DOHH2 (cell line): ENCODE data around the gene APOLD1.
"Not testable (repeated sequence)": the region's sequence is repeated elsewhere in the genome, so short reads cannot be mapped to it uniquely, and the experiment has no call there.

Source experiments
- H3F3A ChIP-seq: fragments of 200-600 bp; sonication (generic), shearing (Covaris generic); 2 replicates; pipeline ENCODE4 v1.6.0; 2016; ENCODE audit warnings: antibody characterized with exemption, mild to moderate bottlenecking; ENCODE audit not compliant: control insufficient read depth, insufficient read depth
- H3K27ac ChIP-seq: fragments of 200-600 bp; sonication (generic); 2 replicates; pipeline ENCODE4 v1.5.1; 2014; ENCODE audit warnings: low read depth, mild to moderate bottlenecking, low read length, moderate library complexity
- H3K27me3 ChIP-seq: fragments of 200-600 bp; sonication (generic); 2 replicates; pipeline ENCODE4 v1.6.1; 2014; ENCODE audit warnings: mild to moderate bottlenecking, low read length, mixed read lengths; ENCODE audit not compliant: control insufficient read depth
- H3K36me3 ChIP-seq: fragments of 200-600 bp; sonication (generic); 2 replicates; pipeline ENCODE4 v1.6.1; 2014; ENCODE audit warnings: mild to moderate bottlenecking, low read length, moderate library complexity, mixed read lengths; ENCODE audit not compliant: control insufficient read depth
- H3K4me1 ChIP-seq: fragments of 200-600 bp; sonication (generic); 2 replicates; pipeline ENCODE4 v1.6.1; 2014; ENCODE audit warnings: mild to moderate bottlenecking, low read length, mixed read lengths; ENCODE audit not compliant: control insufficient read depth
- H3K4me2 ChIP-seq: fragments of 200-600 bp; sonication (generic); 2 replicates; pipeline ENCODE4 v1.6.0; 2014; ENCODE audit warnings: mild to moderate bottlenecking, low read length, moderate library complexity
- H3K4me3 ChIP-seq: fragments of 200-600 bp; sonication (generic); 2 replicates; pipeline ENCODE4 v1.5.1; 2014; ENCODE audit warnings: mild to moderate bottlenecking, low read length, mixed read lengths
- H3K79me2 ChIP-seq: fragments of 200-600 bp; sonication (generic); 2 replicates; pipeline ENCODE4 v1.6.1; 2014; ENCODE audit warnings: mild to moderate bottlenecking, low read length, mixed read lengths; ENCODE audit not compliant: control insufficient read depth
- H3K9me2 ChIP-seq: fragments of 200-600 bp; sonication (generic); replicated peaks from 2 replicates; pipeline ENCODE4 v1.6.1; 2014; ENCODE audit warnings: mild to moderate bottlenecking, low read length, mixed read lengths; ENCODE audit not compliant: control insufficient read depth
- H3K9me3 ChIP-seq: fragments of 200-600 bp; sonication (generic); 2 replicates; pipeline ENCODE4 v1.6.1; 2014; ENCODE audit warnings: antibody characterized with exemption, low read length, mixed read lengths; ENCODE audit not compliant: control insufficient read depth, insufficient read depth
- H4K20me1 ChIP-seq: fragments of 200-600 bp; sonication (generic); 2 replicates; pipeline ENCODE4 v1.6.0; 2014; ENCODE audit warnings: low read depth, mild to moderate bottlenecking, antibody characterized with exemption, low read length, moderate library complexity; ENCODE audit not compliant: control insufficient read depth, insufficient read depth
- EZH2phosphoT487 ChIP-seq: fragments of 200-600 bp; sonication (generic); IDR thresholded peaks from 2 replicates; pipeline ENCODE4 v1.6.1; 2017; ENCODE audit warnings: borderline replicate concordance, mild to moderate bottlenecking, antibody characterized with exemption, low read length, moderate library complexity, mixed read lengths
- TF ChIP-seq, protein P1 (sequence below): fragments of 200-600 bp; sonication (generic); IDR thresholded peaks from one replicate; pipeline ENCODE4 v1.5.1; 2014; ENCODE audit warnings: antibody characterized with exemption, mild to moderate bottlenecking, low read depth, low read length; ENCODE audit not compliant: poor library complexity, severe bottlenecking

The APOLD1 gene

DNA sequence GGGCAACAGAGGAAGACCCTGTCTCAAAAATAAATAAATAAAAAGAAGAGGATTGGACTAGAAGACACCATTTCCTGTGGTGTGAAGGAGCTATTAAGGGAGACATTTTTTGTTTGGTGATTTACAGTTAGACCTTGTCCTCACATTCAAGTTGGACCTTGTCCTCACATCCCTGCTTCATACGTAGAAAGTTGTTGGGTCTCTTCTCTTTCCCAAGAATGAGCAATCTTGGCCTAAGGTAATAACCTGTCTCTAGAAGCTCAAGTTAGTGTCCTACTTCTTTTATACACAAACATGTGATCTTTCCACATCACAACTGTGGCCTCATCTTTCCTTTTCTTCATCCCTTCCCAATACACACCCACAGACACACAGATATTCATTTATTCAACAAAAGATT lies 13.0 kb downstream of the APOLD1 start:
- peaks cover 5% of the 10 kb centered on the region; the same call in 1 of the 2 replicates for H3K27me3 ChIP-seq
- no peaks in the 10 kb centered on the region for H4K20me1 ChIP-seq
- no peaks in the 10 kb centered on the region for H3F3A ChIP-seq
- no peak overlapping the region for H3K4me2 ChIP-seq
- H3K4me3 ChIP-seq = no peak overlapping the region
- TF ChIP-seq EZH2phosphoT487 = no peak
- TF ChIP-seq, protein P1, sequence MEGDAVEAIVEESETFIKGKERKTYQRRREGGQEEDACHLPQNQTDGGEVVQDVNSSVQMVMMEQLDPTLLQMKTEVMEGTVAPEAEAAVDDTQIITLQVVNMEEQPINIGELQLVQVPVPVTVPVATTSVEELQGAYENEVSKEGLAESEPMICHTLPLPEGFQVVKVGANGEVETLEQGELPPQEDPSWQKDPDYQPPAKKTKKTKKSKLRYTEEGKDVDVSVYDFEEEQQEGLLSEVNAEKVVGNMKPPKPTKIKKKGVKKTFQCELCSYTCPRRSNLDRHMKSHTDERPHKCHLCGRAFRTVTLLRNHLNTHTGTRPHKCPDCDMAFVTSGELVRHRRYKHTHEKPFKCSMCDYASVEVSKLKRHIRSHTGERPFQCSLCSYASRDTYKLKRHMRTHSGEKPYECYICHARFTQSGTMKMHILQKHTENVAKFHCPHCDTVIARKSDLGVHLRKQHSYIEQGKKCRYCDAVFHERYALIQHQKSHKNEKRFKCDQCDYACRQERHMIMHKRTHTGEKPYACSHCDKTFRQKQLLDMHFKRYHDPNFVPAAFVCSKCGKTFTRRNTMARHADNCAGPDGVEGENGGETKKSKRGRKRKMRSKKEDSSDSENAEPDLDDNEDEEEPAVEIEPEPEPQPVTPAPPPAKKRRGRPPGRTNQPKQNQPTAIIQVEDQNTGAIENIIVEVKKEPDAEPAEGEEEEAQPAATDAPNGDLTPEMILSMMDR = no peak
- no peaks in the 10 kb centered on the region for H3K79me2 ChIP-seq
- H3K27ac ChIP-seq = no peak overlapping the region
- no peaks in the 10 kb centered on the region for H3K9me3 ChIP-seq
- H3K9me2 ChIP-seq = no peaks in the 10 kb centered on the region
- H3K36me3 ChIP-seq = no peaks in the 10 kb centered on the region
- no peaks in the 10 kb centered on the region for H3K4me1 ChIP-seq

DNA sequence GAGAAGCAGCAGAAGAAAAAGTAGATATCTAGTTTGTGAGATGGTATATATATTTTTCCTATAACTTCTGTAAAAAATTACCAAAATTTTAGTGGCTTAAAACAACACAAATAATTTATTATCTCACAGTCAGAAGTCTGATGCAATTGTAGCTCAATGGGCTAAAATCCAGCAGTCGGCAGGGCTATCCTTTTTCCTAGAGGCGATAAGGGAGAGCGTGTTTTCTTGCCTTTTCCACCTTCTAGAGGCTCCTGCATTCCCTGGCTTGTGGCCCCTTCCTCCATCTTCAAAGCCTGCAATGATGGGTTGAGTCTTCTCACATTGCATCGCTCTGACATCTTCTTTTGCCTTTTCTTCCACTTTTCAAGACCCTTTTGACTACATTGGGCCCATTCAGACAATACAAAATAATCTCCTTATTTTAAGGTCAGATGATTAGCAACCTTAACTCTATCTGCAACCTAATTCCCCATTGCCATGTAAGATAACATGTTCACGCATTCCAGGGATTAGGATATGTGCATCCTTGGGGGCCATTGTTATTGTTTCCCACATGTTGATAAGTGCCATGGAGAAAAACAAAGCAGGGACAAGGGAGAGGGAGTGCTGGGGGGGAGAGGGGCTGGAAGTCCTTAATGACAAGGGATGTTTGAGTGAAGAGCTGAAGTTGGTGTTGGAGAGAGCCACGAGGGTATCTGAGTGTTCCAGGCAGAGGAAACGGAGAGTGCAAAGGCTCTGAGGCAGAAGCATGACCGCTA lies 13.9 kb downstream of the APOLD1 start:
- no peak overlapping the region for H3K4me3 ChIP-seq
- no peaks in the 10 kb centered on the region for H3K9me2 ChIP-seq
- H3F3A ChIP-seq = no peaks in the 10 kb centered on the region
- no peaks in the 10 kb centered on the region for H3K79me2 ChIP-seq
- peaks cover 5% of the 10 kb centered on the region; the same call in 1 of the 2 replicates for H3K27me3 ChIP-seq
- H3K36me3 ChIP-seq = no peaks in the 10 kb centered on the region
- H3K27ac ChIP-seq = no peak overlapping the region
- no peak for TF ChIP-seq EZH2phosphoT487
- TF ChIP-seq, protein P1 = no peak
- H3K9me3 ChIP-seq = no peaks in the 10 kb centered on the region
- no peak overlapping the region for H3K4me2 ChIP-seq
- no peaks in the 10 kb centered on the region for H3K4me1 ChIP-seq
- H4K20me1 ChIP-seq = no peaks in the 10 kb centered on the region

DNA sequence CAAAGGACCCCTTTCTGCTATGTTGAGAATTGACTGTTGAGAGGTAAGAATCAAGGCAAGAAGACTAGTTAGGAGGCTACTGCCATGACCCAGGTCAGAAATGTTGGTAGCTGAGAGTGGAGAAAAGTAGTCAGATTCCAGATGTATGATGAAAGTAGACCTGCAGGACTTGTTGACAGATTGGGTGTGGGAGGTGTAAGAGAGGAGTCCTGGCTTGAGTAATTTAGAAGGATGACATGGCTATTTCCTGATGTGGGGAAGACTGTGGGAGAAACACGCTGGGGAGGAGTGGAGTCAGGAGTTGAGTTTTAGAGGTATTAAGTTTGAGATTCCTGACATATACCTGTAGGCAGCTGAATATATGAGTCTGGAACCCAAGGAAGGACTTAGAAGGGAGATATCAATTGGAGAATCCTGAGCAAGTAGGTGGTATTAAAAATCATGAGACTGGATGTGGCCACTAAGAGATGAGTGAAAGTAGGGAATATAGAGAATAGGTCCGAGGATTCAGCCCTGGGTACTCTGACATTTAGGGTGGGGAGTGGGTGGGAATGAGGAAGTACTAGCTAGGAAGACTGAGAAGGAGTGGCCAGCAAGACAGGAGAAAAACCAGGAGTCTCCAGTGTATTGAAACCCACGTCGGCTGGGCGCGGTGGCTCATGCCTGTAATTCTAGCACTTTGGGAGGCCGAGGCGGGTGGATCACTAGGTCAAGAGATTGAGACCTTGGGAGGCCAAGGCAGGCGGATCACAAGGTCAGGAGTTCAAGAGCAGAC lies 15.1 kb downstream of the APOLD1 start:
- no peaks in the 10 kb centered on the region for H3F3A ChIP-seq
- TF ChIP-seq EZH2phosphoT487 = no peak
- TF ChIP-seq, protein P1 = no peak
- H3K9me3 ChIP-seq = no peaks in the 10 kb centered on the region
- H3K79me2 ChIP-seq = no peaks in the 10 kb centered on the region
- no peak overlapping the region for H3K4me3 ChIP-seq
- peaks cover 5% of the 10 kb centered on the region; the same call in 1 of the 2 replicates for H3K27me3 ChIP-seq
- H3K9me2 ChIP-seq = no peaks in the 10 kb centered on the region
- H4K20me1 ChIP-seq = no peaks in the 10 kb centered on the region
- H3K4me1 ChIP-seq = no peaks in the 10 kb centered on the region
- H3K4me2 ChIP-seq = no peak overlapping the region
- no peaks in the 10 kb centered on the region for H3K36me3 ChIP-seq
- no peak overlapping the region for H3K27ac ChIP-seq

DNA sequence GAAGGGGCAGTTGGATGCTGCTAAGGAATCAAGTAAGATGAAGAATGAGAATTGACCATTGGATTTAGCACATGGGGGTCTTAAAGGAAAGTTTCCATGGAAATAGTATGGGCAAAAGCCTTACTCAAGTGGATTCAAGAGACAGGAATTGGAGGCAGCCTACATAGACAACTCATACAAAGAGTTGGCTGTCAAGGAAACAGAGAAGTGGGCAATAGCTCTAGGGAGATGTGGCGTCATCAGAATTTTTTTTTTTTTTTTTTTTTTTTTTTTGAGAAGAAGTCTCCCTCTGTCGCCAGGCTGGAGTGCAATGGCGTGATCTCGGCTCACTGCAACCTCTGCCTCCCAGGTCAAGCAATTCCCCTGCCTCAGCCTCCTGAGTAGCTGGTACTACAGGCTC lies 16.2 kb downstream of the APOLD1 start:
- H4K20me1 ChIP-seq, H3K36me3 ChIP-seq, H3K4me1 ChIP-seq, H3K9me2 ChIP-seq, H3K4me3 ChIP-seq, H3K79me2 ChIP-seq, H3K27me3 ChIP-seq, H3K4me2 ChIP-seq, H3K9me3 ChIP-seq, H3K27ac ChIP-seq, H3F3A ChIP-seq: not testable (repeated sequence)
